ENCODE data around the gene POLR2F.

The POLR2F gene

GRCh38 chr22:37925330-37925729 is 28.2 kb upstream of the POLR2F start:
- no peak for DNase-seq (ENCODE audit: low read depth)
- no peak overlapping the region for H3K4me3 ChIP-seq (ENCODE audit: control insufficient read depth, low read depth, low read length)
- TF ChIP-seq, protein P1, sequence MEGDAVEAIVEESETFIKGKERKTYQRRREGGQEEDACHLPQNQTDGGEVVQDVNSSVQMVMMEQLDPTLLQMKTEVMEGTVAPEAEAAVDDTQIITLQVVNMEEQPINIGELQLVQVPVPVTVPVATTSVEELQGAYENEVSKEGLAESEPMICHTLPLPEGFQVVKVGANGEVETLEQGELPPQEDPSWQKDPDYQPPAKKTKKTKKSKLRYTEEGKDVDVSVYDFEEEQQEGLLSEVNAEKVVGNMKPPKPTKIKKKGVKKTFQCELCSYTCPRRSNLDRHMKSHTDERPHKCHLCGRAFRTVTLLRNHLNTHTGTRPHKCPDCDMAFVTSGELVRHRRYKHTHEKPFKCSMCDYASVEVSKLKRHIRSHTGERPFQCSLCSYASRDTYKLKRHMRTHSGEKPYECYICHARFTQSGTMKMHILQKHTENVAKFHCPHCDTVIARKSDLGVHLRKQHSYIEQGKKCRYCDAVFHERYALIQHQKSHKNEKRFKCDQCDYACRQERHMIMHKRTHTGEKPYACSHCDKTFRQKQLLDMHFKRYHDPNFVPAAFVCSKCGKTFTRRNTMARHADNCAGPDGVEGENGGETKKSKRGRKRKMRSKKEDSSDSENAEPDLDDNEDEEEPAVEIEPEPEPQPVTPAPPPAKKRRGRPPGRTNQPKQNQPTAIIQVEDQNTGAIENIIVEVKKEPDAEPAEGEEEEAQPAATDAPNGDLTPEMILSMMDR (IDR thresholded peaks at IDR 0.05; ENCODE audit: control insufficient read depth, insufficient read depth, low read depth, low read length, missing control alignments), result no peak

DNA sequence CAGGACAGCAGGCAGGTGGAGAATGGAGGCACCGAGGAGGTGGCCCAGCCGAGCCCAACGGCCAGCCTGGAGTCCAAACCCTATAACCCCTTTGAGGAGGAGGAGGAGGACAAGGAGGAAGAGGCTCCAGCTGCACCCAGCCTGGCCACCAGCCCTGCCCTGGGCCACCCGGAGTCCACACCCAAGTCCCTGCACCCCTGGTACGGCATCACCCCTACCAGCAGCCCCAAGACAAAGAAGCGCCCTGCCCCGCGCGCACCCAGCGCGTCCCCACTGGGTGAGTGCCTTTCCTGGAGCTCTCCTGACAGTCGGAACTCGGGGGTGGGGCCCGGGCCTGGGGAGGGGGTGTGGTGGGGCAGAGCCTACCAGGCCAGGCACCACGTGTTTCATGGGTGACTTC is 27.7 kb upstream of the POLR2F start:
- TF ChIP-seq, protein P1 (IDR thresholded peaks at IDR 0.05; ENCODE audit: control insufficient read depth, insufficient read depth, low read depth, low read length, missing control alignments), result no peak
- H3K4me3 ChIP-seq (ENCODE audit: control insufficient read depth, low read depth, low read length), result no peak overlapping the region
- no peak for DNase-seq (ENCODE audit: low read depth)

DNA sequence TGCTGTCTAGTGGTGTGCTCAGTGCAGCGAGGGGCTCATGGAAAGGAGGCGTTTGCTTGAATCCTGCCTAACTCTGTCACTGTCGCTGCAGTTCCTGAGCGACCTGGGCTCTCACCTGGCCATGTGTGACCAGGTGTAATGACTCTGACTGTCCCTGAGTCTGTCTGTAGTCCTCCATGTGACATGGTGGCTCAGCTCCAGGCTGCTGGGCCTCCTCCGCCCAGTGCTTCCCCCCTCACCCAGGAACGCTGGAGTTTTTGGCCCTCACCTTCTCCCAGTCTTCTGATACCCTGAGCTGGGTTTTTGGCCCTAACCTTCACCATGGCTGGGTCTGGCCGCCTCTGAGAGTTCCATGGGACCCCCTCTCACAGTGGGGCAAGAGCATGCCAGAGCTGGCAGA is 27.1 kb upstream of the POLR2F start:
- DNase-seq (ENCODE audit: low read depth), result no peak
- no peak overlapping the region for H3K4me3 ChIP-seq (ENCODE audit: control insufficient read depth, low read depth, low read length)
- TF ChIP-seq, protein P1 (IDR thresholded peaks at IDR 0.05; ENCODE audit: control insufficient read depth, insufficient read depth, low read depth, low read length, missing control alignments), result no peak

- H3K4me3 ChIP-seq (ENCODE audit: control insufficient read depth, low read depth, low read length), result no peak overlapping the region
- no peak for DNase-seq (ENCODE audit: low read depth)
- TF ChIP-seq, protein P1 (IDR thresholded peaks at IDR 0.05; ENCODE audit: control insufficient read depth, insufficient read depth, low read depth, low read length, missing control alignments), result no peak
Observed at GRCh38 chr22:37926771-37927636, 26.5 kb upstream of the POLR2F start.

- no peak for DNase-seq (ENCODE audit: low read depth)
- no peak overlapping the region for H3K4me3 ChIP-seq (ENCODE audit: control insufficient read depth, low read depth, low read length)
- TF ChIP-seq, protein P1 (IDR thresholded peaks at IDR 0.05; ENCODE audit: control insufficient read depth, insufficient read depth, low read depth, low read length, missing control alignments), result no peak
Observed at GRCh38 chr22:37927637-37927936, 25.9 kb upstream of the POLR2F start.

DNA sequence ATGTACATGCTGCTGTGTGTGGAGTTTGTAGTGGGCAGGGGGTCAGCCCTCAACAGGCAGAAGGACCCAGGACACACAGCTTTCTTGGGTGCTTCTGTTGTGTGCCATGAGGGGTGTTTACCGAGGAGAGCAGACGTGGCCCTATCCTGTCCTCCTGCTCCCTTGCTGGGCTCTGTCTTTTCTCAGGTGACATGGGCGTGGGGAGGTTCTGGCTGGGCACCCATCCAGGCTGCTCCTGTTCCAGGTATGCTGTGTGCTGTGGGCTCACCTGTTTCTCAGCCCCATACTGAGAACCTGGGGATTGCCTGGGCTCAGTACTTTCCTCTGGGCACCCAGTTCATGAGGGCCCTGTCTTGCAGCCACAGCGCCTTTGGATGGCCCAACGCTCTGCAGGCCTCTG is 24.1 kb upstream of the POLR2F start:
- TF ChIP-seq, protein P1 (IDR thresholded peaks at IDR 0.05; ENCODE audit: control insufficient read depth, insufficient read depth, low read depth, low read length, missing control alignments), result no peak
- no peak for DNase-seq (ENCODE audit: low read depth)
- no peak overlapping the region for H3K4me3 ChIP-seq (ENCODE audit: control insufficient read depth, low read depth, low read length)

All from AG09309 (cell line).